HEK293 (cell line): ENCODE results near the gene TNFRSF25.

Experiments used
- GLI2 ChIP-seq: fragments of 450-650 bp; formaldehyde crosslinking; IDR thresholded peaks from 2 replicates; pipeline ENCODE4; 2017; ENCODE audit warnings: missing biosample characterization, missing genetic modification characterization, low read depth, borderline replicate concordance
- GLI4 ChIP-seq: fragments of 450-650 bp; formaldehyde crosslinking; IDR thresholded peaks from 2 replicates; pipeline ENCODE4 v1.5.1; 2016; ENCODE audit warnings: missing biosample characterization, missing genetic modification characterization
- HOXA7 ChIP-seq: sonication (generic); formaldehyde crosslinking; IDR thresholded peaks from 2 replicates; pipeline ENCODE4 v1.8.1; 2022; ENCODE audit warnings: missing genetic modification reagents, borderline replicate concordance
- HOXC10 ChIP-seq: sonication (generic); formaldehyde crosslinking; IDR thresholded peaks from 2 replicates; pipeline ENCODE4 v1.8.1; 2023; ENCODE audit warnings: mild to moderate bottlenecking, missing genetic modification reagents
- SALL2 ChIP-seq: fragments of 450-650 bp; formaldehyde crosslinking; IDR thresholded peaks from 2 replicates; pipeline ENCODE4 v1.5.0; 2017; ENCODE audit warnings: missing biosample characterization, mild to moderate bottlenecking, missing genetic modification characterization, borderline replicate concordance
- SP3 ChIP-seq: fragments of 450-650 bp; formaldehyde crosslinking; IDR thresholded peaks from 2 replicates; pipeline ENCODE4 v1.5.1; 2016; ENCODE audit warnings: missing biosample characterization, missing genetic modification characterization
- ZBTB48 ChIP-seq: fragments of 450-650 bp; formaldehyde crosslinking; IDR thresholded peaks from 2 replicates; pipeline ENCODE4 v1.5.1; 2016; ENCODE audit warnings: missing biosample characterization, missing genetic modification characterization
- ZNF155 ChIP-seq: fragments of 450-650 bp; formaldehyde crosslinking; IDR thresholded peaks from 2 replicates; pipeline ENCODE4 v1.5.1; 2016; ENCODE audit warnings: missing biosample characterization, missing genetic modification characterization
- ZNF184 ChIP-seq: fragments of 450-650 bp; IDR thresholded peaks from 2 replicates; pipeline ENCODE4 v1.5.1; 2018; ENCODE audit warnings: missing biosample characterization, mild to moderate bottlenecking, missing genetic modification characterization
- ZNF211 ChIP-seq: fragments of 450-650 bp; formaldehyde crosslinking; IDR thresholded peaks from 2 replicates; pipeline ENCODE4 v1.5.1; 2016; ENCODE audit warnings: low read depth, missing biosample characterization, missing genetic modification characterization
- ZNF274 ChIP-seq, 2 experiments: fragments of 200-500 bp in 1 of 2; fragments of 450-650 bp in 1 of 2; sonication (Bioruptor generic) in 1 of 2; formaldehyde crosslinking in 1 of 2; IDR thresholded peaks; 2 replicates each; pipeline versions ENCODE4 v1.5.1 to v1.6.1; 2014 to 2016; ENCODE audit warnings: borderline replicate concordance in 1 of 2, inconsistent platforms in 1 of 2, low read length in 1 of 2, missing biosample characterization in 1 of 2, missing genetic modification characterization in 1 of 2
- ZNF518A ChIP-seq: fragments of 450-650 bp; formaldehyde crosslinking; conservative IDR thresholded peaks from 2 replicates; pipeline ENCODE4 v1.5.1; 2016; ENCODE audit warnings: low read depth, missing biosample characterization, missing genetic modification characterization
- ZNF571 ChIP-seq: fragments of 450-650 bp; formaldehyde crosslinking; IDR thresholded peaks from 2 replicates; pipeline ENCODE4 v1.5.0; 2017; ENCODE audit warnings: missing biosample characterization, missing genetic modification characterization
- ZNF585B ChIP-seq: fragments of 450-650 bp; formaldehyde crosslinking; IDR thresholded peaks from 2 replicates; pipeline ENCODE4 v1.5.1; 2016; ENCODE audit warnings: missing biosample characterization, missing genetic modification characterization
- ZNF639 ChIP-seq: fragments of 450-650 bp; formaldehyde crosslinking; IDR thresholded peaks from 2 replicates; pipeline ENCODE4 v1.5.1; 2016; ENCODE audit warnings: missing biosample characterization, missing genetic modification characterization
- ZNF747 ChIP-seq: fragments of 450-650 bp; formaldehyde crosslinking; IDR thresholded peaks from 2 replicates; pipeline ENCODE4 v1.5.1; 2016; ENCODE audit warnings: missing biosample characterization, missing genetic modification characterization
- TF ChIP-seq, protein P1 (sequence below): fragments of 450-650 bp; formaldehyde crosslinking; IDR thresholded peaks from 2 replicates; pipeline ENCODE4; 2016; ENCODE audit warnings: missing biosample characterization, missing genetic modification characterization
- TF ChIP-seq, protein P2 (sequence below): fragments of 450-650 bp; formaldehyde crosslinking; IDR thresholded peaks from 2 replicates; pipeline ENCODE4 v1.5.0; 2017; ENCODE audit warnings: missing biosample characterization, missing genetic modification characterization, borderline replicate concordance
- TF ChIP-seq, protein P3 (sequence below): fragments of 450-650 bp; formaldehyde crosslinking; IDR thresholded peaks from 2 replicates; pipeline ENCODE4 v1.5.1; 2016; ENCODE audit warnings: missing biosample characterization, missing genetic modification characterization, borderline replicate concordance
- TF ChIP-seq, protein P4 (sequence below): fragments of 450-650 bp; formaldehyde crosslinking; IDR thresholded peaks from 2 replicates; pipeline ENCODE4 v1.5.1; 2016; ENCODE audit warnings: missing biosample characterization, missing genetic modification characterization, low read depth

The TNFRSF25 gene

DNA sequence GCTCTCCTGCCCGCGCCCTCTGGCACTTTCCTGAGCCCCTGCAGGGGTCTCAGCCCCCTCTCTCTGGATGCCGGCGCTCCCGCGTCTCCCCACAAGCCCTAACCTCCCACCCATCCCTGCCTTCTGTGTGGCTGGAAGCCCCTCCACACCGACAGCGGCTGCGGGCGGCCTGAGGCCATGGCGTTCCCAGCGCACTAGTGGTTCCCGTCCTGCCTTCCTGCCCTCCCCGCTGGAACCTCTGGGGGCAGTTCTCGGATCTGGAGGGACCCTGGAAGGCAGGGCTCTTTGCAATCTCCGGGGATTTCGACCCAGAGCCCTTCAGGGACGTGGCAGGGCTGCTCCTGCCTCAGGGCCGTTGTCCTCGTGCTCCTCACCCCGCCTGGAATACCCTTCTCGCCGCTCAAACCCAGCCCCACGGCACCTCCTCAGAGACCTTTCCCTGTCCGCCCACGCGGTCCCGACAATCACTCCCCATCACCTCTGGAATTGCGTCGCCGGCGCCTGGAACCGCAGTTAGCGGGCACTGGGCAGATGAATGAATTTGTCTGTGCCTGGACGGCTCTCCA is 41.9 kb downstream of the TNFRSF25 start (continued):
- no peak for TF ChIP-seq ZNF518A
- TF ChIP-seq ZBTB48 (tag by site-specific recombination), result peak; percentile 84
- TF ChIP-seq ZNF639 (tag by site-specific recombination), result no peak
- TF ChIP-seq, protein P1, sequence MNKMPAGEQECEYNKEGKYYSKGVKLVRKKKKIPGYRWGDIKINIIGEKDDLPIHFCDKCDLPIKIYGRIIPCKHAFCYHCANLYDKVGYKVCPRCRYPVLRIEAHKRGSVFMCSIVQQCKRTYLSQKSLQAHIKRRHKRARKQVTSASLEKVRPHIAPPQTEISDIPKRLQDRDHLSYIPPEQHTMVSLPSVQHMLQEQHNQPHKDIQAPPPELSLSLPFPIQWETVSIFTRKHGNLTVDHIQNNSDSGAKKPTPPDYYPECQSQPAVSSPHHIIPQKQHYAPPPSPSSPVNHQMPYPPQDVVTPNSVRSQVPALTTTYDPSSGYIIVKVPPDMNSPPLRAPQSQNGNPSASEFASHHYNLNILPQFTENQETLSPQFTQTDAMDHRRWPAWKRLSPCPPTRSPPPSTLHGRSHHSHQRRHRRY (tag by site-specific recombination), result no peak
- no peak for TF ChIP-seq HOXC10 (CRISPR knock-in tag)
- no peak for TF ChIP-seq ZNF571 (tag by site-specific recombination)
- no peak for TF ChIP-seq ZNF184 (tag by site-specific recombination)
- TF ChIP-seq, protein P2, sequence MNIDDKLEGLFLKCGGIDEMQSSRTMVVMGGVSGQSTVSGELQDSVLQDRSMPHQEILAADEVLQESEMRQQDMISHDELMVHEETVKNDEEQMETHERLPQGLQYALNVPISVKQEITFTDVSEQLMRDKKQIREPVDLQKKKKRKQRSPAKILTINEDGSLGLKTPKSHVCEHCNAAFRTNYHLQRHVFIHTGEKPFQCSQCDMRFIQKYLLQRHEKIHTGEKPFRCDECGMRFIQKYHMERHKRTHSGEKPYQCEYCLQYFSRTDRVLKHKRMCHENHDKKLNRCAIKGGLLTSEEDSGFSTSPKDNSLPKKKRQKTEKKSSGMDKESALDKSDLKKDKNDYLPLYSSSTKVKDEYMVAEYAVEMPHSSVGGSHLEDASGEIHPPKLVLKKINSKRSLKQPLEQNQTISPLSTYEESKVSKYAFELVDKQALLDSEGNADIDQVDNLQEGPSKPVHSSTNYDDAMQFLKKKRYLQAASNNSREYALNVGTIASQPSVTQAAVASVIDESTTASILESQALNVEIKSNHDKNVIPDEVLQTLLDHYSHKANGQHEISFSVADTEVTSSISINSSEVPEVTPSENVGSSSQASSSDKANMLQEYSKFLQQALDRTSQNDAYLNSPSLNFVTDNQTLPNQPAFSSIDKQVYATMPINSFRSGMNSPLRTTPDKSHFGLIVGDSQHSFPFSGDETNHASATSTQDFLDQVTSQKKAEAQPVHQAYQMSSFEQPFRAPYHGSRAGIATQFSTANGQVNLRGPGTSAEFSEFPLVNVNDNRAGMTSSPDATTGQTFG (tag by site-specific recombination), result no peak
- TF ChIP-seq, protein P3, sequence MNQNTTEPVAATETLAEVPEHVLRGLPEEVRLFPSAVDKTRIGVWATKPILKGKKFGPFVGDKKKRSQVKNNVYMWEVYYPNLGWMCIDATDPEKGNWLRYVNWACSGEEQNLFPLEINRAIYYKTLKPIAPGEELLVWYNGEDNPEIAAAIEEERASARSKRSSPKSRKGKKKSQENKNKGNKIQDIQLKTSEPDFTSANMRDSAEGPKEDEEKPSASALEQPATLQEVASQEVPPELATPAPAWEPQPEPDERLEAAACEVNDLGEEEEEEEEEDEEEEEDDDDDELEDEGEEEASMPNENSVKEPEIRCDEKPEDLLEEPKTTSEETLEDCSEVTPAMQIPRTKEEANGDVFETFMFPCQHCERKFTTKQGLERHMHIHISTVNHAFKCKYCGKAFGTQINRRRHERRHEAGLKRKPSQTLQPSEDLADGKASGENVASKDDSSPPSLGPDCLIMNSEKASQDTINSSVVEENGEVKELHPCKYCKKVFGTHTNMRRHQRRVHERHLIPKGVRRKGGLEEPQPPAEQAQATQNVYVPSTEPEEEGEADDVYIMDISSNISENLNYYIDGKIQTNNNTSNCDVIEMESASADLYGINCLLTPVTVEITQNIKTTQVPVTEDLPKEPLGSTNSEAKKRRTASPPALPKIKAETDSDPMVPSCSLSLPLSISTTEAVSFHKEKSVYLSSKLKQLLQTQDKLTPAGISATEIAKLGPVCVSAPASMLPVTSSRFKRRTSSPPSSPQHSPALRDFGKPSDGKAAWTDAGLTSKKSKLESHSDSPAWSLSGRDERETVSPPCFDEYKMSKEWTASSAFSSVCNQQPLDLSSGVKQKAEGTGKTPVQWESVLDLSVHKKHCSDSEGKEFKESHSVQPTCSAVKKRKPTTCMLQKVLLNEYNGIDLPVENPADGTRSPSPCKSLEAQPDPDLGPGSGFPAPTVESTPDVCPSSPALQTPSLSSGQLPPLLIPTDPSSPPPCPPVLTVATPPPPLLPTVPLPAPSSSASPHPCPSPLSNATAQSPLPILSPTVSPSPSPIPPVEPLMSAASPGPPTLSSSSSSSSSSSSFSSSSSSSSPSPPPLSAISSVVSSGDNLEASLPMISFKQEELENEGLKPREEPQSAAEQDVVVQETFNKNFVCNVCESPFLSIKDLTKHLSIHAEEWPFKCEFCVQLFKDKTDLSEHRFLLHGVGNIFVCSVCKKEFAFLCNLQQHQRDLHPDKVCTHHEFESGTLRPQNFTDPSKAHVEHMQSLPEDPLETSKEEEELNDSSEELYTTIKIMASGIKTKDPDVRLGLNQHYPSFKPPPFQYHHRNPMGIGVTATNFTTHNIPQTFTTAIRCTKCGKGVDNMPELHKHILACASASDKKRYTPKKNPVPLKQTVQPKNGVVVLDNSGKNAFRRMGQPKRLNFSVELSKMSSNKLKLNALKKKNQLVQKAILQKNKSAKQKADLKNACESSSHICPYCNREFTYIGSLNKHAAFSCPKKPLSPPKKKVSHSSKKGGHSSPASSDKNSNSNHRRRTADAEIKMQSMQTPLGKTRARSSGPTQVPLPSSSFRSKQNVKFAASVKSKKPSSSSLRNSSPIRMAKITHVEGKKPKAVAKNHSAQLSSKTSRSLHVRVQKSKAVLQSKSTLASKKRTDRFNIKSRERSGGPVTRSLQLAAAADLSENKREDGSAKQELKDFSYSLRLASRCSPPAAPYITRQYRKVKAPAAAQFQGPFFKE (tag by site-specific recombination), result no peak
- no peak for TF ChIP-seq ZNF274 (IDR thresholded peaks at IDR 0.05; ENCODE audit: low read length)
- no peak for TF ChIP-seq ZNF274 (tag by site-specific recombination; IDR thresholded peaks at IDR 0.05; ENCODE audit: borderline replicate concordance)
- TF ChIP-seq ZNF155 (tag by site-specific recombination), result no peak
- no peak for TF ChIP-seq GLI2
- TF ChIP-seq ZNF585B (tag by site-specific recombination), result no peak
- peak; percentile 25; the same call in 1 of the 2 replicates for TF ChIP-seq SP3 (tag by site-specific recombination)
- TF ChIP-seq, protein P4, sequence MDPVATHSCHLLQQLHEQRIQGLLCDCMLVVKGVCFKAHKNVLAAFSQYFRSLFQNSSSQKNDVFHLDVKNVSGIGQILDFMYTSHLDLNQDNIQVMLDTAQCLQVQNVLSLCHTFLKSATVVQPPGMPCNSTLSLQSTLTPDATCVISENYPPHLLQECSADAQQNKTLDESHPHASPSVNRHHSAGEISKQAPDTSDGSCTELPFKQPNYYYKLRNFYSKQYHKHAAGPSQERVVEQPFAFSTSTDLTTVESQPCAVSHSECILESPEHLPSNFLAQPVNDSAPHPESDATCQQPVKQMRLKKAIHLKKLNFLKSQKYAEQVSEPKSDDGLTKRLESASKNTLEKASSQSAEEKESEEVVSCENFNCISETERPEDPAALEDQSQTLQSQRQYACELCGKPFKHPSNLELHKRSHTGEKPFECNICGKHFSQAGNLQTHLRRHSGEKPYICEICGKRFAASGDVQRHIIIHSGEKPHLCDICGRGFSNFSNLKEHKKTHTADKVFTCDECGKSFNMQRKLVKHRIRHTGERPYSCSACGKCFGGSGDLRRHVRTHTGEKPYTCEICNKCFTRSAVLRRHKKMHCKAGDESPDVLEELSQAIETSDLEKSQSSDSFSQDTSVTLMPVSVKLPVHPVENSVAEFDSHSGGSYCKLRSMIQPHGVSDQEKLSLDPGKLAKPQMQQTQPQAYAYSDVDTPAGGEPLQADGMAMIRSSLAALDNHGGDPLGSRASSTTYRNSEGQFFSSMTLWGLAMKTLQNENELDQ (tag by site-specific recombination), result no peak
- no peak for TF ChIP-seq HOXA7
- TF ChIP-seq ZNF211 (tag by site-specific recombination), result no peak
- TF ChIP-seq ZNF747 (tag by site-specific recombination), result no peak
- no peak for TF ChIP-seq SALL2 (tag by site-specific recombination)
- no peak for TF ChIP-seq GLI4 (tag by site-specific recombination)
